LHCN-M2 (cell line): ENCODE data around the gene FAM161A. TPM values are rescaled to one million over a fixed set of nuclear protein-coding genes. Genes with fewer than 3 reads are reported as not detected.

Experiments used
- DNase-seq: peaks from one replicate; pipeline ENCODE4 v3.0.0-alpha.2; 2012; ENCODE audit warnings: low read depth
- total RNA-seq: library from RNA; depleted of rRNA; stranded (reverse); fragments of >200 nt; gene quantifications from 2 replicates; pipeline ENCODE4 v1.2.3, GENCODE V29; 2014; rRNA removed

Gene FAM161A
- total RNA-seq, 1 experiment from 2014 or later = 2.5 TPM

DNA sequence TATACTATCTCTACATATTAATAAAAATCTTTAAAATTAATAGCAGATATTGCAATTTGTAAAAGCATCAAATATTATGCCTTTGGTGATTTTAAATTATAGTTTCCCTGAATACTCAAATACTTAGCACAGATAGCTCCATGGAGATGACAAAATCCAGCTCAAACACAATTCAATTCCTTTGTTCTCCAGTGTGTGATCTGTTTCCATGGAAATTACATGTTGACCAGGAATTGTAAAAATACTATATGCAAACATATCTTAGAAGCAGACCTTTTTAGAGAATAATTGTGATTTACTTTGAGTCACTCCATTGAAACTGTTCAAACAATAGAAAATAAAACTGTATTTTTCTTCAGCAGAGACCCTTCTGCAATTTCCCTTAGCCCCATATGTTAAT lies 68.3 kb downstream of the FAM161A start:
- DNase-seq = no peak

- DNase-seq = no peak
Measured at GRCh38 chr2:61784643-61785042, 69.2 kb downstream of the FAM161A start.

DNA sequence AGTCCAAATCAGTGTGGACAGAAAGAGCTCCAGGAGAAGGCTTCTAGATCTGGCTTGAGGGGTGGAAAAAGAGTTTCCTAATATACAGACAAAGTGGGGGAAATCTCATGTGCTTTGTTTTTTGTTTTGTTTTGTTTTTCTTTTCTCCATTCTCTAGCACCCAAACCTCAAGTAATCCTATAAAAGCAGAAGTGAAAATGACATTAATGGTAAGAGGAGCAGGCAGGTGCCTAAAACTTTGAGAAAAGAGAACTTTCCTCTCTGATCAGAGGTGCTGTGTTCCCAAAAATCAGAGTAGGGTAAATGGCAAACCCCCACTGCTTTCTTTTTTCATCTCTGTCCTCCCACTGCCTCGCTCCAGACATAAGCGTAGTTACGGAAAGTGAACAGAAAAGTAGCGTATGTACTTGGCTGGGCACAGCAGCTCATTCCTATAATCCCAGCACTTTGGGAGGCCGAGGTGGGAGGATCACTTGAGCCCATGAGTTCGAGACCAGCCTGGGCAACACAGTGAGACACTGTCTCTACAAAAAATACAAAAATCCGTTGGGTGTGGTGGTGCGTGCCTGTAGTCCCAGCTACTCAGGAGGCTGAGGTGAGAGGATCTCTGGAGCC lies 77.8 kb downstream of the FAM161A start:
- no peak for DNase-seq

Other genes with a start within 250 kb of the FAM161A start
- gene CCT4, start 34.6 kb upstream of the FAM161A start, total RNA-seq = 203 and 205 TPM in 2 replicates
- 40.8 and 49.9 TPM in 2 replicates for gene COMMD1, start 51.6 kb upstream of the FAM161A start, total RNA-seq